ENCODE data around the gene SAMD11. TPM values are rescaled to one million over a fixed set of nuclear protein-coding genes. Genes with fewer than 3 reads are reported as not detected.
"Not testable (repeated sequence)": the region's sequence is repeated elsewhere in the genome, so short reads cannot be mapped to it uniquely, and the experiment has no call there.

SAMD11 gene
- total RNA-seq, 2 experiments from 2014 or later, result not detected

DNA sequence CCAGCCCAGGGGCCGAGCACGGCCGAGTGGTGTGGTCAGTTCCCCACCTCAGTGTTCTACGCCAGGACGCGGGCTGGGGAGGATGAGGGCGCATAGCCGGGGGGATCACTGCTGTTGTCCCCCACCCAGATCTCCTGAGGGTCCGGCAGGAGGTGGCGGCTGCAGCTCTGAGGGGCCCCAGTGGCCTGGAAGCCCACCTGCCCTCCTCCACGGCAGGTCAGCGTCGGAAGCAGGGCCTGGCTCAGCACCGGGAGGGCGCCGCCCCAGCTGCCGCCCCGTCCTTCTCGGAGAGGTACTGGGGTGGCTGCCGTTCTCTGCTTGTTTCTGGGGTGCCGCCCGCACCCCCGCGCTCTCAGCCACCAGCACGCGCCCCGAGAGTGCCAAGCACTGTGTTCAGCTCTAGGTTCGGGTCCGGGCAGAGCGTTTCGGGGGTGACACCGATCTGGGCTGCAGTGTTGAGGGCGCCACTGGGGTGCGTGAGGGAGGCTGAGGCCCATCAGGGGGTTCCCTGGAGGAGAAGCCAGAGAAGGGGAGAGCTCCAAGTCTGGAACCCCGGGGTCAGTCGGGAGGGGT lies 17.4 kb downstream of the SAMD11 start:
- H3K4me3 Mint-ChIP-seq, result peak overlapping the region; percentile 66
- H3K36me3 Mint-ChIP-seq, result peaks cover 13% of the 10 kb centered on the region
- no peak for DNase-seq
- H3K27ac Mint-ChIP-seq, result no peak overlapping the region
- H3K27me3 Mint-ChIP-seq, result peaks cover 53% of the 10 kb centered on the region
- peaks cover 9% of the 10 kb centered on the region for H3K4me1 Mint-ChIP-seq
- H3K9me3 Mint-ChIP-seq, result no peaks in the 10 kb centered on the region

DNA sequence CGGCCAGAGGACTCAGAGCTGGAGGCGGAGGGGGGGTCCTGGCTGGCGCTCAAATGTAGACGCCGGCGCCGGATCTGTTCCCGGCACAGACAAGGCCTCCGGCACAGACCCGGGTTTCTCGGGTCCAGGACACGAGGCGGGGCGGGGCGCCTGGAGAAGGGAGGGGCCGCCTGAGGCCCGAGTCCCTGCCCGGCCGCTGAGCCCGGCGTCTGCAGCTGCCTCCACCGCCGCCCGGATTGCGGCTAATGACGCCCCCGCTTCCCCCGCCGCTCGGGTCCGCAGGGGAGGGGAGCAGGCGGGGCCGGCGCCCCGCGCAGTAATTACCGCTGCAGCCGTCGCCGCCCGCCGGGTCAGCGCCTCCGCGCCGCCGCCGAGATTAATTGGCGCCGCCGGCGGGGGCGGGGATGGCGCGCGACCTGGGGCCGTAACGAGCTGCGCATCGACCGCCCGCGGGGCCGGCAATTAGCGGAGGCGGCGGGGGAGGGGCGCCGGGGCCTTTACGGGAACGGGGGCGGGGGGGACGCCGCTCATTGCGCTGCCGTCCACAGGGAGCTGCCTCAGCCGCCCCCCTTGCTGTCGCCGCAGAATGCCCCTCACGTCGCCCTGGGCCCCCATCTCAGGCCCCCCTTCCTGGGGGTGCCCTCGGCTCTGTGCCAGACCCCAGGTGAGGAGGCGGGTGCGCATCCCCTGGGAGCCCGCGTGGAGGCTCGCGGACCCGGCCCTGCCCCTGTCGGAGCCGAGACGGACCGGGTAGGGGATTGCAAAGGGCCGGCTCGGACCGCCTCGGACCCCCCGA lies 18.1 kb downstream of the SAMD11 start:
- Mint-ChIP-seq H3K9me3 (no peaks in the 10 kb centered on the region), H3K27ac (no peak overlapping the region), H3K4me1 (peaks cover 9% of the 10 kb centered on the region), H3K4me3 (peak overlapping the region; percentile 66), H3K36me3 (peaks cover 13% of the 10 kb centered on the region), H3K27me3 (peaks cover 51% of the 10 kb centered on the region)
- peak; percentile 64 for DNase-seq

DNA sequence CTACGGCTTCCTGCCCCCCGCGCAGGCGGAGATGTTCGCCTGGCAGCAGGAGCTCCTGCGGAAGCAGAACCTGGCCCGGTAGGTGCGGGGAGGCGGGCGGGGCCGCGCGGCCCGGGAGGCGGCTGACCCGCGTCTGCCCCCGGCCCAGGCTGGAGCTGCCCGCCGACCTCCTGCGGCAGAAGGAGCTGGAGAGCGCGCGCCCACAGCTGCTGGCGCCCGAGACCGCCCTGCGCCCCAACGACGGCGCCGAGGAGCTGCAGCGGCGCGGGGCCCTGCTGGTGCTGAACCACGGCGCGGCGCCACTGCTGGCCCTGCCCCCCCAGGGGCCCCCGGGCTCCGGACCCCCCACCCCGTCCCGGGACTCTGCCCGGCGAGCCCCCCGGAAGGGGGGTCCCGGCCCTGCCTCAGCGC lies 18.7 kb downstream of the SAMD11 start:
- Mint-ChIP-seq H3K27me3 (peaks cover 47% of the 10 kb centered on the region), H3K4me3 (no peak overlapping the region), H3K27ac (no peak overlapping the region), H3K9me3 (no peaks in the 10 kb centered on the region), H3K4me1 (peaks cover 9% of the 10 kb centered on the region), H3K36me3 (peaks cover 16% of the 10 kb centered on the region)
- peak; percentile 41 for DNase-seq

DNA sequence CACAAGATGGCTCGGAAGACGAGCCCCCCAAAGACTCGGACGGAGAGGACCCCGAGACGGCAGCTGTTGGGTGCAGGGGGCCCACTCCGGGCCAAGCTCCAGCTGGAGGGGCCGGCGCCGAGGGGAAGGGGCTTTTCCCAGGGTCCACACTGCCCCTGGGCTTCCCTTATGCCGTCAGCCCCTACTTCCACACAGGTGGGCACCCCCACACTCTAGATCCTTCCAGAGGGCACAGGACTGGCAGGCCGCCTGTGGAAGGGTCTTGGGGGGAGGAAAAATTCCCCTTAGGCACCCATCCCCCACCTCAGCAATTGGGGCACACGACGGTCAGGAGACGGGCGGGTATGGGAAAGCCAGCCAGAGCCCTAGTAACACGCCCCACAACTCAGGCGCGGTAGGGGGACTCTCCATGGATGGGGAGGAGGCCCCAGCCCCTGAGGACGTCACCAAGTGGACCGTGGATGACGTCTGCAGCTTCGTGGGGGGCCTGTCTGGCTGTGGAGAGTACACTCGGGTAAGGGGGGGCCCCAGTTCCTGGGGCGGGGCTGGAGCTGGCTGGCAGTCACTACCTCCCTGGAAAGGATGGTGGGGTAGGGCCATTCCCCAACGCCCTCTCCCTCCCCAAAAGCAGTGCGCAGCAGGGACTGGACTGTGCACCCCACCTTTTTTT lies 19.3 kb downstream of the SAMD11 start:
- Mint-ChIP-seq H3K27me3 (peaks cover 44% of the 10 kb centered on the region), H3K4me3 (no peak overlapping the region), H3K9me3 (no peaks in the 10 kb centered on the region), H3K4me1 (peaks cover 9% of the 10 kb centered on the region), H3K36me3 (peaks cover 16% of the 10 kb centered on the region), H3K27ac (peak overlapping the region; percentile 25)
- no peak for DNase-seq

- H3K9me3 Mint-ChIP-seq, result no peaks in the 10 kb centered on the region
- peak overlapping the region; percentile 25 for H3K27ac Mint-ChIP-seq
- peaks cover 16% of the 10 kb centered on the region for H3K36me3 Mint-ChIP-seq
- DNase-seq, result no peak
- H3K4me3 Mint-ChIP-seq, result peak overlapping the region; percentile 55
- peaks cover 9% of the 10 kb centered on the region for H3K4me1 Mint-ChIP-seq
- H3K27me3 Mint-ChIP-seq, result peaks cover 37% of the 10 kb centered on the region
Measured at GRCh38 chr1:943545-944340, 20.0 kb downstream of the SAMD11 start.

- peak overlapping the region; percentile 55 for H3K4me3 Mint-ChIP-seq
- no peak overlapping the region for H3K27ac Mint-ChIP-seq
- peaks cover 9% of the 10 kb centered on the region for H3K4me1 Mint-ChIP-seq
- peaks cover 18% of the 10 kb centered on the region for H3K36me3 Mint-ChIP-seq
- no peaks in the 10 kb centered on the region for H3K9me3 Mint-ChIP-seq
- no peak for DNase-seq
- peaks cover 30% of the 10 kb centered on the region for H3K27me3 Mint-ChIP-seq
Measured at GRCh38 chr1:944341-945325, 20.9 kb downstream of the SAMD11 start.

DNA sequence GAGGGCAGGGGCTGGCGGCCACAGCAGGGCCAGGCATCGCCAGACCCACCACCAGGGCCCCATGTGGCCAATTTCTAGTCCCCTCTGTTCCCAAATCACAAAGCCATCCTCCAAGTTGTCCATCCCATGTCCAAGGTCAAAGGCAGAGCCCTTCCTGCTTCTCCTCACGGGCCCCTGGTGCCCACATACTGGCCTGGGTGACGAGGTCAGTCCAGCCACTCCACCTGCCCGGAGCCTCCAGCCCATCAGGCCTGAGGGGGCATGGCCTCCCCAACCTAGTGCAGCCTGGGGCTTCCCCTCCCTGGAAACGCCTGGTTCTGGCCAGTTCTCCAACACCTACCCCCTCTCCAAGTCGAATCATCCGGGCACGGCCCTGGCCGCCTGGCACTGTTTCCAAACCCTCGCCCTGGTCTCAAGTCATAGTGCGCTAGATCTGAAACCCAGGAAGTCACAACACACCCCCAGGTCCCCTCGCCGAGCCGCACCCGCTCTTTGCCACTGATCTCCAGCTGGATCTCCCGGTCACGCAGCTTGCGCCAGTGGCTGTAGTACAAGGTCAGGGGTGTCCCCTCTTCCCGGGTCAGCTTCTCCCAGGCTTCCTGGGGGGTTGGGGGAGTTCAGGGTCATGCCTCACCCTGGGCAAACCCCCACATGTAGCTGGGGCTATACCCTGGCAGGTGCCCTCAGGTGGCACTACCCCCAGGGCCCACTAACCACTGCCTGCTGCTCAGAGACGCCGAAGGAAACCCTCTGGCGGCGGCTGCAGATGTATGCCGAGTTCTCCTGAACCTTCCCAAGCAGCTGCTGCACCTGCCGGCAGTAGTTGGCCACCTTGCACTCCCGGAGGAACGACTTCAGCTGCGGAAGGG lies 22.2 kb downstream of the SAMD11 start:
- DNase-seq, result no peak
- peak overlapping the region; percentile 14 for H3K4me3 Mint-ChIP-seq
- H3K27me3 Mint-ChIP-seq, result peaks cover 25% of the 10 kb centered on the region
- H3K4me1 Mint-ChIP-seq, result peaks cover 6% of the 10 kb centered on the region
- no peaks in the 10 kb centered on the region for H3K9me3 Mint-ChIP-seq
- peaks cover 27% of the 10 kb centered on the region for H3K36me3 Mint-ChIP-seq
- H3K27ac Mint-ChIP-seq, result peak overlapping the region; percentile 28

DNA sequence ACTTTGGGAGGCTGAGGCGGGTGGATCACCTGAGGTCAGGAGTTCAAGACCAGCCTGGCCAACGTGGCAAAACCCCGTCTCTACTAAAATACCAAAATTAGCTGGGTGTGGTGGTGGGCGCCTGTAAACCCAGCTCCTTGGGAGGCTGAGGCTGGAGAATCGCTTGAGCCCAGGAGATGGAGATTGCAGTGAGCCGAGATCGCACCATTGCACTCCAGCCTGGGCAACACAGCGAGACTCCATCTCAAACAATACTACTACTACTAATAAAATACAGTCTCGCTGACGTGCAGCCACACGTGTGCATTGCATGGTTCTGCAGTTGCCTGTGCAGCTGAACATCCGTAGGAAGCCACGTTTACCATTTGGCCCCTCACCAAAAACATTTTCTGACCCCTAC lies 23.1 kb downstream of the SAMD11 start:
- H3K27ac Mint-ChIP-seq, H3K9me3 Mint-ChIP-seq, H3K4me3 Mint-ChIP-seq, DNase-seq, H3K4me1 Mint-ChIP-seq: not testable (repeated sequence)
- Mint-ChIP-seq H3K36me3 (peaks cover 33% of the 10 kb centered on the region), H3K27me3 (peaks cover 19% of the 10 kb centered on the region)

- no peak overlapping the region for H3K4me3 Mint-ChIP-seq
- H3K36me3 Mint-ChIP-seq, result peaks cover 35% of the 10 kb centered on the region
- no peak for DNase-seq
- no peak overlapping the region for H3K27ac Mint-ChIP-seq
- H3K4me1 Mint-ChIP-seq, result peaks cover 3% of the 10 kb centered on the region
- no peaks in the 10 kb centered on the region for H3K9me3 Mint-ChIP-seq
- H3K27me3 Mint-ChIP-seq, result peaks cover 16% of the 10 kb centered on the region
Measured at GRCh38 chr1:947958-948357, 24.2 kb downstream of the SAMD11 start.

DNA sequence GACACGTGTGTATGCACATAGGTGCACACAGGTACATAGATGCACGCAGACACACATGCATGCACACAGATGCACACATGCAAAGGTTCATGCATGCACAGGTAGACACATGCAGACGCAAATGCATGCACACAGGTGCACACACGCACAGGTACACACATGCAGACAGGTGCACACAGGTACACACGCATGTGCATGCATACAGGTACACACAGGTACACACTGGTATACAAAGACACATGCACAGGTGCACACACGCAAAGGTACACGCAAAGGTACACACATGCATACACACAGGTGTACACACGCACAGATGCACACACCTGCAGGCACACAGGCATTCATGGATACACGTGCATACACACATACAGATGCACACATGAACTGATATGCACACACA lies 26.5 kb downstream of the SAMD11 start:
- no peak for DNase-seq
- no peak overlapping the region for H3K27ac Mint-ChIP-seq
- H3K36me3 Mint-ChIP-seq, result peaks cover 36% of the 10 kb centered on the region
- no peaks in the 10 kb centered on the region for H3K4me1 Mint-ChIP-seq
- H3K9me3 Mint-ChIP-seq, result no peaks in the 10 kb centered on the region
- H3K27me3 Mint-ChIP-seq, result no peaks in the 10 kb centered on the region
- H3K4me3 Mint-ChIP-seq, result no peak overlapping the region

DNA sequence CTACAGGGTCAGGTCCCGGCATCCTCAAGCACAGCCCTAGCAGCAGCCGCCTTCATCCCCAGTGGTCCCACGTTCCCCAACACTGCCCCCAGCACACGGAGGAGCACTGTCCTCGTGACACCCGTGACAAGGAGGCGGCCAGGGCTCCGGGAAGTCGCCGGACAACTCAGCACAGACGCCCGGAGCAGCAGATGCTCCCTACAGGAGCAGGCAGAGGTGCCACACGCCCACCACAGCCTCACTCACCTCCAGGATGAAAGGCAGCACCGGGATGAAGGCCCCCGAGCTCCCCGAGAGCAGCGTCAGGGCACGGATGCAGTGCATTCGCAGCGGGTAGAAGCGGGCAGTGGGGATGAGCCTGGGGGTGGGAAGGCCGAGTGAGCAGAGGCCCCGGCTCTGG lies 27.2 kb downstream of the SAMD11 start:
- Mint-ChIP-seq H3K36me3 (peaks cover 34% of the 10 kb centered on the region), H3K4me1 (no peaks in the 10 kb centered on the region), H3K27ac (no peak overlapping the region), H3K9me3 (no peaks in the 10 kb centered on the region), H3K27me3 (no peaks in the 10 kb centered on the region), H3K4me3 (no peak overlapping the region)
- no peak for DNase-seq

- Mint-ChIP-seq H3K36me3 (peaks cover 32% of the 10 kb centered on the region), H3K4me3 (no peak overlapping the region), H3K27ac (no peak overlapping the region)
Measured at GRCh38 chr1:951364-951763, 27.6 kb downstream of the SAMD11 start.

GRCh38 chr1:952201-952600 lies 28.5 kb downstream of the SAMD11 start:
- no peak overlapping the region for H3K27ac Mint-ChIP-seq
- H3K27me3 Mint-ChIP-seq, result no peaks in the 10 kb centered on the region
- DNase-seq, result no peak
- no peak overlapping the region for H3K4me3 Mint-ChIP-seq
- no peaks in the 10 kb centered on the region for H3K9me3 Mint-ChIP-seq
- H3K4me1 Mint-ChIP-seq, result peaks cover 3% of the 10 kb centered on the region
- peaks cover 30% of the 10 kb centered on the region for H3K36me3 Mint-ChIP-seq

More at GRCh38 chr1:951364-951763, 27.6 kb downstream of the SAMD11 start:
- DNase-seq, result no peak
- no peaks in the 10 kb centered on the region for H3K27me3 Mint-ChIP-seq
- no peaks in the 10 kb centered on the region for H3K9me3 Mint-ChIP-seq
- no peaks in the 10 kb centered on the region for H3K4me1 Mint-ChIP-seq
